Fibroblast of villous mesenchyme (primary cell): Measurements from ENCODE around the gene KATNAL1. TPM values are rescaled to one million over a fixed set of nuclear protein-coding genes. Genes with fewer than 3 reads are reported as not detected.

Source experiments
- DNase-seq: peaks from one replicate; pipeline ENCODE4 v3.0.0-alpha.2; 2010; ENCODE audit warnings: low read depth
- H3K4me3 ChIP-seq: 2 replicates; pipeline ENCODE4 v1.5.1; 2011; ENCODE audit warnings: low read depth, mild to moderate bottlenecking, low read length
- CTCF ChIP-seq: IDR thresholded peaks from 2 replicates; pipeline ENCODE4 v1.5.1; 2012; ENCODE audit warnings: low read depth, mild to moderate bottlenecking, low read length; ENCODE audit not compliant: insufficient read depth
- total RNA-seq: library from RNA; depleted of rRNA; stranded (reverse); fragments of >200 nt; gene quantifications from 2 replicates; pipeline ENCODE4 v1.2.3, GENCODE V29; 2012

The KATNAL1 gene
- total RNA-seq: 29.0 and 35.4 TPM in 2 replicates

- peak within 1 kb of the TSS; percentile 89 for H3K4me3 ChIP-seq
- peak; percentile 67 for DNase-seq
Measured at GRCh38 chr13:30307194-30307970, at the start of gene KATNAL1. KATNAL1 (minus strand) TSS chr13:30307551; CDS start chr13:30283777, 23,774 bp downstream.

GRCh38 chr13:30355839-30356238 is 48.5 kb upstream of the KATNAL1 start:
- H3K4me3 ChIP-seq: no peak overlapping the region
- TF ChIP-seq CTCF: no peak
- no peak for DNase-seq

More at GRCh38 chr13:30307194-30307970, at the start of gene KATNAL1:
- no peak for TF ChIP-seq CTCF

GRCh38 chr13:30355384-30355699 is 48.0 kb upstream of the KATNAL1 start:
- TF ChIP-seq CTCF: peak; percentile 36

GRCh38 chr13:30354493-30355383 is 47.4 kb upstream of the KATNAL1 start:
- no peak for TF ChIP-seq CTCF
- DNase-seq: no peak
- no peak overlapping the region for H3K4me3 ChIP-seq

More at GRCh38 chr13:30355384-30355699, 48.0 kb upstream of the KATNAL1 start:
- DNase-seq: no peak
- H3K4me3 ChIP-seq: no peak overlapping the region

GRCh38 chr13:30353471-30354215 is 46.3 kb upstream of the KATNAL1 start:
- DNase-seq: no peak
- no peak for TF ChIP-seq CTCF
- H3K4me3 ChIP-seq: no peak overlapping the region

GRCh38 chr13:30353060-30353459 is 45.7 kb upstream of the KATNAL1 start:
- DNase-seq: no peak
- no peak overlapping the region for H3K4me3 ChIP-seq
- no peak for TF ChIP-seq CTCF
